HAP-1 (cell line): ENCODE results near the gene CCDC88C.
A peak's percentile ranks its signal among the peaks of the same experiment; 100 is the strongest.

Experiments
- DNase-seq, 2 experiments: peaks; one replicate each; pipeline ENCODE4 v3.0.0-alpha.2; 2016 to 2020; ENCODE audit warnings: low spot score in 2 of 2
- H3K27me3 ChIP-seq: fragments of 250-450 bp; sonication (Bioruptor Pico); 2 replicates; pipeline ENCODE4 v1.5.1; 2020; ENCODE audit warnings: low read depth, mild to moderate bottlenecking, moderate library complexity
- H3K36me3 ChIP-seq: fragments of 250-450 bp; sonication (Bioruptor Pico); replicated peaks from 2 replicates; pipeline ENCODE4 v1.5.1; 2020; ENCODE audit warnings: mild to moderate bottlenecking
- H3K4me1 ChIP-seq: fragments of 250-450 bp; sonication (Bioruptor Pico); 2 replicates; pipeline ENCODE4 v1.5.1; 2020; ENCODE audit warnings: mild to moderate bottlenecking
- H3K4me3 ChIP-seq: fragments of 250-450 bp; sonication (Bioruptor Pico); 2 replicates; pipeline ENCODE4 v1.5.1; 2020; ENCODE audit warnings: mild to moderate bottlenecking, moderate library complexity
- H3K9me3 ChIP-seq: fragments of 250-450 bp; sonication (Bioruptor Pico); 2 replicates; pipeline ENCODE4 v1.5.1; 2020; ENCODE audit warnings: mild to moderate bottlenecking, moderate library complexity
- in situ Hi-C: fragments of 300-500 bp; cut with MboI; formaldehyde crosslinking; loops from 3 replicates; pipeline ENCODE4 v1.14.3; 2020; ENCODE audit warnings: low sequenced_read_pairs, inconsistent platforms, mixed read lengths

CCDC88C gene

DNA sequence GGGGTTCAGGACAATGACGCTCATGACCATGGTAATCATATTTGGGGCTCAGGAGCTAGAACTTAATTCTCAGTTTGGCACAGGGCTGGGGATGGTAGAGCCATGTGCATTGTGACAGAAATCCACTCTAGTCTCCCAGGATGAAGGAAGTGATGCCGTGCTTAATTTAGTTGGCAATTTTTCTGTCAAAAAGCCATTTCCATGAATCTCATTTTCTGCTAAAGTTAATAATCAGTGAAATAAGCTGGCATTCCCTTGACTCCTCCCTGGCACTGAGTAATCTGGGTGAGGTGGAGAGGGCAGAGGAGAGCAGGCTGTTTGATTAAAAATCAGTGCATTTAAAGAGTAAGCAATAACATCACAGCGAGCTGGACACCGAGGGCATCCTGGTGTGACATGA, 128.2 kb downstream of the CCDC88C start:
- DNase-seq: no peak
- Histone ChIP-seq H3K27me3 (no peaks in the 10 kb centered on the region), H3K4me1 (no peaks in the 10 kb centered on the region), H3K36me3 (peaks cover 72% of the 10 kb centered on the region), H3K9me3 (no peaks in the 10 kb centered on the region), H3K4me3 (no peak overlapping the region)
- in situ Hi-C loops: loop anchor here (25.0 kb wide), 1 partner anchor 377 kb away; no protein-coding TSS in a partner anchor

DNA sequence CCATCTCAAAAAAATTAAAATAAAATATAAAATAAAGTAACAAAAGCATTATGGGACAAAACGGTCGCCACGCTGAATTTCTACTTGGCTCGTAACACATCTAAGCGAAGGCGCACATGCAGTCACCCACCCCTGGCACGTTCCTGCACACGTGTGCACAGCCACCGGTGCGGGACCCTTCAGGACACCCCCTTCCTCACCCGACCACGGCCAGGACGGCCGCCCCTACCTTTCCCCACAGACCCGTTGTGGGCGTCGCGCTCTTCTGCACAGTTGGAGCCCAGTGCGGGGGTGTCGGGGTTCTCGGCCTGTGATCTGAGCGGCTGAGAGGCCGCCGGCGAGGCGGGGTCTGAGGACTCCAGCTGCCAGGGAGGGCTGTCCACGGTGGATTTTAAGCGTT, 128.7 kb downstream of the CCDC88C start:
- Histone ChIP-seq H3K27me3 (no peaks in the 10 kb centered on the region), H3K4me3 (no peak overlapping the region), H3K36me3 (peaks cover 66% of the 10 kb centered on the region), H3K4me1 (no peaks in the 10 kb centered on the region), H3K9me3 (no peaks in the 10 kb centered on the region)
- no peak for DNase-seq
- in situ Hi-C loops: loop anchor here (25.0 kb wide), 1 partner anchor 377 kb away; no protein-coding TSS in a partner anchor

DNA sequence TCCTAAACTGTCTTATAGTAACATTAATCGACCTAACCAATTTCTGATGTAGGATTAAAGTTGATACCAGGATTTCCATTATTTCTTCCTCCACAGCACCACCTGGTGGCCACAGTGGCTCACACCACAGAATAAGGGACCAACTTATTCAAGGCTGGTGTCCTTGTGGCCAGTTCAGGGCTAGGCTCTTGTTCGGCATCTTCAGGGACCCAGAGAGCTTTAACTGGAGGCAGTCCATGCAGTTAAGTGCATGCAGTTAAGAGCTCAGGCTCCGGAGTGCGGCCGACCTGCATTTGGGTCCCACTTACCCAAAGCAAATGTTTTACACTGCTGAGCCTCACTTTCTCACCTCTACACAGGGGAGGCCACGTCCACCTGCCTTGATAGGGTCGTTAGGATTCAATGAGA, 131.1 kb downstream of the CCDC88C start:
- Histone ChIP-seq H3K27me3 (no peaks in the 10 kb centered on the region), H3K4me1 (no peaks in the 10 kb centered on the region), H3K4me3 (no peak overlapping the region), H3K36me3 (peaks cover 71% of the 10 kb centered on the region), H3K9me3 (no peaks in the 10 kb centered on the region)
- in situ Hi-C loops: loop anchor here (25.0 kb wide), 1 partner anchor 374 kb away; no protein-coding TSS in a partner anchor
- peak; percentile 48 to 86 for DNase-seq

DNA sequence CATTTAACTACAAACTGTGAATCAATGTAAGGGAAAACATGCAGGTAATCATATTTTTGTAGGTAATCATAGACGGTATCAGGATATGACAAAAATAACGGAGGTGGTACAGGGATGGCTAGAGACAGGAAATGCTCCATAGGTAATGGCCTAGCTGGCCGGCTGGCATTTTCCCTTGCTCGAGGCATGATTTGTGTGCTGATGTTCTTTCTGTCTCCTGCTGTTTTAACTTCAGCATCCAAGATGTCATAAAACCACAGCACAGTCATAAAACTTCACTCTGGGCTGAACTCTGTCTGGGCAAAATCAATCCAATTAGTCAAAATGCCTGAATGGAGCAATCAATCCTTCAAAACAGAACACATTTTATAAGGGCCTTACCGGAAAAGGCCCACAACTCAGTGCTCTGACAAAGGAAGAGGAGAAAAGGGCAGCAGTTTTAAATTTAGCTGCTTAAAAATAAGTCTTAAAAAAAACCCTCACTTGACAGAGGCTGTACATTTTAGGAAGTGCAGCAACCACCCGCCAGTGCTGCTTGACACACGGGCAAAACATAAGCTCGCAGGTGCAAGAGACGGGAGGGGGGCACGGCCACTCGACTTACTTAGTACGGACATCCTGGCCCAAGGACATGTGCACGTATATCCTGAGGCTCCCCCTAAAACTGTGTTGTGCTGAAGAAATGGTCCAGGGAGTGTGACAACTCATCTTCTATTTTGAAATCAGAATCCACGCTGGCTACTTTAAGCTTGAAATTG, 132.7 kb downstream of the CCDC88C start:
- DNase-seq: no peak
- in situ Hi-C loops: loop anchor here (25.0 kb wide), 1 partner anchor 373 kb away; no protein-coding TSS in a partner anchor
- no peaks in the 10 kb centered on the region for H3K4me1 ChIP-seq

DNA sequence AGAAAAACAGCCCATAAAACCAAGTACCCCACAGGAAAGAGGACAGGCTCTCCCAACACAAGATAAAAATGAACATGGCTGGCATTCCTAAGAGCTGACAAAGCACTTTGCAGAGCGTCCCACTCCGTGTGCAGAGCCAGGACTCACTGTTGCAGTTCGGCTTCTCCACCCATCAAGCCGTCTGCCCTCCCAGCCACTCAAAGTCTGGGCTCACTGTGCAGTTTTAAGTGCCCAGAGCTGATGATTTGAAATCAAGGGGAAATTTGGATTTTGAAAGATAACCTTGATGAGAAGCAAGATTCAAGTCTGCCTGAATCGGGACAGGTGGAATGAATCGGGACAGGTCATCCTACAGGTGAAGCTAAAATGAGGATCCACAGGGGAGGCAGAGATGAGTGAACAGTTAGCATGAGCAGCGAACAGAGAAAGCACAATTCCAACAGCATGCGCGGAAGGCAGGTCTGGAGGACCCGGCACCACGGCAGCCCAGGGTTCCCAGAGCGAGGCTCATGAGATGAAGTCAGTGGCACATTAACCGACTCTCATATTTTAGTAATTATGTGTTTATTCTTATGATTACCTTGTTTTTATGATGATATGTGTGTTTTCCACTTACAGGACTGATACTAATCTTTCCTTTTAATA, 133.4 kb downstream of the CCDC88C start:
- H3K9me3 ChIP-seq: no peaks in the 10 kb centered on the region
- H3K4me1 ChIP-seq: no peaks in the 10 kb centered on the region
- DNase-seq: no peak
- in situ Hi-C loops: loop anchor here (25.0 kb wide), 1 partner anchor 372 kb away; no protein-coding TSS in a partner anchor
- H3K27me3 ChIP-seq: no peaks in the 10 kb centered on the region
- H3K4me3 ChIP-seq: no peak overlapping the region
- peaks cover 67% of the 10 kb centered on the region for H3K36me3 ChIP-seq

More for the DNA sequence above, 132.7 kb downstream of the CCDC88C start:
- Histone ChIP-seq H3K27me3 (no peaks in the 10 kb centered on the region), H3K36me3 (peaks cover 68% of the 10 kb centered on the region), H3K4me3 (no peak overlapping the region), H3K9me3 (no peaks in the 10 kb centered on the region)

DNA sequence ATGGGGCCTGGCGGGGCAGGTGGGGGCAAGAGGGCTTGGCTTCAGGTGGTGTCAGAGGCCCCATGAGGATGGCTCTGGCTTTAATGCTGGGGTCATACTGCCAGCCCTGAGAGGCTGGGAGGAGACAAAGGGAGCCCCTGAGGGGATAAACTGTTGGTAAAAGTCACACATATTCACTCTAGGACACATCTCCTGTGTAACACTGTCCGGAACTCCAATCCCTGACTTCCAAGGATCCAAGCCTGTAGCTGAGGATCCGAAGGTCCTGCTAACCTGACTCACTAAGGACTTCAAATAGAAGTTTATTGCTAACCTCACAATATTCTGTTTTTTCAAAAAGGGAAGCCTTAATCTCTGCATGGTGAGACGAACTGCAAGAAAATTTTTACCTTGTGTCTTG, 134.0 kb downstream of the CCDC88C start:
- in situ Hi-C loops: loop anchor here (25.0 kb wide), 1 partner anchor 371 kb away; no protein-coding TSS in a partner anchor
- Histone ChIP-seq H3K27me3 (no peaks in the 10 kb centered on the region), H3K4me3 (no peak overlapping the region), H3K36me3 (peaks cover 61% of the 10 kb centered on the region), H3K9me3 (no peaks in the 10 kb centered on the region), H3K4me1 (no peaks in the 10 kb centered on the region)
- DNase-seq: no peak

DNA sequence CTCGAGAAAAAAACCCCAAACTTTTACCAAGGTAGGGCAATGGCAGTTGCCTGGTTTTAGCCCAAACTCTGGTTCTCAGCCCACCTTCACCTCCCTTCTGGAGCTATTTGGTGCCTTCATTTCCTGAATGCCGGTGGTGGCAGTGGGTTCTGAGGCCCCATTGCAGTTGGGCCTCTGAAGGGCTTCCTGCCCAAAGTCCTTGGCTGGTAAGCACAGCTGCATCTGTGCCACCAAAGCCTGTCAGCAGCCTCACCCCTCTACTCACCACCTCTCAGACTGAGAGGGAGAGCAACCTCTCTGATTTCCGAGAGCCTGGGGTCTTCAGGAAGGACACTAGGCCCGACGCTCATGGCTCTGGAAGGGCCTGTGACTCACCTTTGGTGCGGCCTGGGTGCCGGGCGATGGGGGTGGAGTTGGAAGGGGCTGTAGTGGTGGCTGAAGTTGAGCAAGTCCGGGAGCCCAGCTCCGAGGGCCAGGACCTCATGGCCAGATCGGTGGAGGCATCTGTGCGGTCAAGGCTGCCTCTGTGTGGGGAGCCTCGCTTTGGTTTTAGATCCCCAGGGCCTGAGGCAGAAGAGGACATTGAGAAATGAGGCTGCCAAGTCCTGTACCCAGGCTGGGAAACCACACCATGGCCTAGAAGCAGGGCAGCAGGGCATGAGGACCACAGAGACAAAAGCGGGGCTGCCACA, 134.5 kb downstream of the CCDC88C start:
- H3K4me3 ChIP-seq: no peak overlapping the region
- peaks cover 61% of the 10 kb centered on the region for H3K36me3 ChIP-seq
- no peaks in the 10 kb centered on the region for H3K9me3 ChIP-seq
- in situ Hi-C loops: loop anchor here (25.0 kb wide), 1 partner anchor 371 kb away; no protein-coding TSS in a partner anchor
- H3K4me1 ChIP-seq: no peaks in the 10 kb centered on the region
- DNase-seq: no peak
- H3K27me3 ChIP-seq: no peaks in the 10 kb centered on the region

DNA sequence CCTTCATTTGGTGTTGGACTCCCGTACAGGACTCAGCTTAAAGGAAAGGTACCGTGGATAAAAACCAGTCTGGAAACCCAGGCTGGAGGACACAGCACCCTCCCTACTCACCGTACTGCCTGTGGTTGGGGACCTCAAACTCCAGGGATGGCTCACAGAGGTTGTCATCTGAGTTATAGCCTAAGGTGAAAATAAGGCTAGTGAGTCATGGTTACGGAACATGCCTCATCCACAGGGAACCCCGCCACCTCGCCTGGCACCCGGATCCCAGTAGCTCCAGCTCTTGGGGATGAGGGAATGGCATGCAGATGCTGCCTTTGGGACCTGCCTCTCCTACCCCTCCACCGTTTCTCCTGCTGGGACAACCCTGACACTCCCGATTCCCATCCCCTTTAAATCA, 136.3 kb downstream of the CCDC88C start:
- in situ Hi-C loops: loop anchor here (25.0 kb wide), 1 partner anchor 369 kb away; no protein-coding TSS in a partner anchor
- Histone ChIP-seq H3K4me1 (no peaks in the 10 kb centered on the region), H3K4me3 (no peak overlapping the region), H3K36me3 (peaks cover 56% of the 10 kb centered on the region), H3K27me3 (no peaks in the 10 kb centered on the region), H3K9me3 (no peaks in the 10 kb centered on the region)
- no peak for DNase-seq

DNA sequence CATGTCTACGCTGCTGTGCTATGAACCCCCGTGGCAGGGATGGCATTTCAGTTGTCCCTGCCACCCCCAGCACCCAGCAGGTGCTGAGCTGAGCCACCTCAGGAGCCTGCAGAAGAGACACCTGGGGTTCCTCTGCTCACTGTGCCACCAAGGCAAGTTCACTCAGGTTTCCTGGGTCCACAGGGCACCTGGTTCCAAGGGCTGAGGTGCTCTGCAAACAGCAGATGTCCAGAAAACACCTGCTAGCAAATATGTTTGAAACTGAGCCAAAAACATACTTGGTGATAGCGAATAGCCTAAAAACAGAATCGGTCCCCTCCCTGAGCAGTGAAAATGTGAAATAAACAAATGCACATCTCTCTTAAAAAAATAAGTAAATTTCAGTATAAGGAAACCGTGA, 137.5 kb downstream of the CCDC88C start:
- Histone ChIP-seq H3K36me3 (peaks cover 45% of the 10 kb centered on the region), H3K9me3 (no peaks in the 10 kb centered on the region), H3K4me3 (no peak overlapping the region), H3K27me3 (no peaks in the 10 kb centered on the region), H3K4me1 (no peaks in the 10 kb centered on the region)
- no peak for DNase-seq
- in situ Hi-C loops: loop anchor here (25.0 kb wide), 1 partner anchor 368 kb away; no protein-coding TSS in a partner anchor

DNA sequence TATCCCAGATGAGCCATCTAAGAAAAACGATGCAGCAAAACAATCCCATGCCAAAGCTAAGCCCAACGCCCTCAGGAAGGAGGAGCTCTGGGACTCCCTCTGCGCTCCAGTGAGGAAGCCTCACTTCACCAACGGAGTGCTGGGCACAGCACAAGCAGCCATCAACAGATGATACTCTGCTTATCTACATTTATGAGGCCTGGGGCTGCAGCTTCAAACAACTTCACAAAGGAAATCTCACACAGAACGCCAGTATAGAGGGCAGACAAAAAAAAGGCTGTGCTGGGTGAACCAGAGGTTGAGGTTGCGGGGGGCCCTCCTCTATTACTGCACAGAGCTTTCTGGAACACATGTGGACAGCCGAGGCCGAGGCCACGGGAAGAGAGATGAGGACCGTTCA, 138.3 kb downstream of the CCDC88C start:
- in situ Hi-C loops: loop anchor here (25.0 kb wide), 1 partner anchor 367 kb away; no protein-coding TSS in a partner anchor
- no peaks in the 10 kb centered on the region for H3K27me3 ChIP-seq
- peaks cover 40% of the 10 kb centered on the region for H3K36me3 ChIP-seq
- no peaks in the 10 kb centered on the region for H3K4me1 ChIP-seq
- no peaks in the 10 kb centered on the region for H3K9me3 ChIP-seq
- DNase-seq: no peak
- no peak overlapping the region for H3K4me3 ChIP-seq

DNA sequence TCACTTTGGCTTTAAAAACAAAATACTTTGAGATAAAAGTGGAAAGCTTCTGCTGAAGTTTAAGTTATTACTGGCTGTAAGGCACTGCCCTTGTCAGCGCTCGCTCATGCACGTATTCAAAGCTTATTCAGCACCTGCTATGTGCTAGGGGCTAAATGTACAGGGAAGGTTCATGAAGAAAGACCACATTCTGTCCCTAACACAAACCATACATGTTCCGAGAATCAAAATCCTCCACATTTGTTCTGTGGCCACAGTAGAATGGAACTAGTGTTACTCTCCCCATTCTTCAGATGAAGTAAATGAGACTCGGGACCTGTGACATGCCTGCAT, 139.3 kb downstream of the CCDC88C start:
- Histone ChIP-seq H3K36me3 (peaks cover 40% of the 10 kb centered on the region), H3K9me3 (no peaks in the 10 kb centered on the region)
- in situ Hi-C loops: loop anchor here (25.0 kb wide), 1 partner anchor 366 kb away; no protein-coding TSS in a partner anchor

DNA sequence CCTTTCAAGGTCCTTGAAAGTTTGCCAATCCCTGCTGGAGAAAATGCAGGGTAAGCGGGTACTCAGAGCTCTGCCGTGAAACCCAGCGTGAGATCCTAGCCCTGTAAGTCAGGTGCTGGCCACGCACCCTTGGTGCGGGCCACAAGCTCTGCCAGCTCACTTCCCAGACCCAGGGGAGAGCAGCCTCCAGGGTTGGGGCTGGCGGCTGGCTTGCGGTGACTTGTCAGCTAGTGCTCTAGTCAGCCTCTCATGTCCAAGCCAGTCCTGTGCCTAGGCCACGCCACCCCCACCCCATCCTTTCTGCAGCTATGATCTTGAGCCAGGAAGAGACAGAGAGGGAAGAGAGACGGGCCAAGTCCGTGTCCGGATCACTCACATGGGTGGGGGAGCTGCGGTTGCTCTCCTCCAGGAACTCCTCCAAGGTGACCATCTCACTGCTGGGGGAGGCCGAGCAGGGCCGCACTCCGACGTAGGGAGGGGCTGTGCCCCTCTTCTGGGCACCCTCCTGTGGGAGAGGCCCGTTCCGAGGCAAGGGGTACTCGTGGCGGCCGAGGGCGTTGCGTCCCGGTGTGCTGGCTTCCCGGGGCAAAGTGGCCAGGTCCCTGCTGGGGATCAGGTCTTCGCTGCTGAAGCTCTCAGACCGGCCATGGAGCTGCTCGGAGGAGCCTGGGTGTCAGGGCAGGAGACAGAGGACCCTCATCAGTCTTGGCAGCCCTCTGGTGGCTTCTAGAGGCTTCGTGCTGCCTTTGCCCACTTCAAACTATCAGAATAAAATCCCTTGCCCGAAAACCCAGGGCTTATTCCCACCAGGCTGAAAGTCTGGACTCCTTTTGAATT, 139.9 kb downstream of the CCDC88C start:
- Histone ChIP-seq H3K36me3 (peaks cover 35% of the 10 kb centered on the region), H3K27me3 (no peaks in the 10 kb centered on the region), H3K4me3 (no peak overlapping the region), H3K9me3 (no peaks in the 10 kb centered on the region), H3K4me1 (no peaks in the 10 kb centered on the region)
- in situ Hi-C loops: loop anchor here (25.0 kb wide), 1 partner anchor 365 kb away; no protein-coding TSS in a partner anchor
- no peak for DNase-seq

More for the DNA sequence above, 139.3 kb downstream of the CCDC88C start:
- no peaks in the 10 kb centered on the region for H3K27me3 ChIP-seq
- no peaks in the 10 kb centered on the region for H3K4me1 ChIP-seq
- no peak overlapping the region for H3K4me3 ChIP-seq
- DNase-seq: no peak

DNA sequence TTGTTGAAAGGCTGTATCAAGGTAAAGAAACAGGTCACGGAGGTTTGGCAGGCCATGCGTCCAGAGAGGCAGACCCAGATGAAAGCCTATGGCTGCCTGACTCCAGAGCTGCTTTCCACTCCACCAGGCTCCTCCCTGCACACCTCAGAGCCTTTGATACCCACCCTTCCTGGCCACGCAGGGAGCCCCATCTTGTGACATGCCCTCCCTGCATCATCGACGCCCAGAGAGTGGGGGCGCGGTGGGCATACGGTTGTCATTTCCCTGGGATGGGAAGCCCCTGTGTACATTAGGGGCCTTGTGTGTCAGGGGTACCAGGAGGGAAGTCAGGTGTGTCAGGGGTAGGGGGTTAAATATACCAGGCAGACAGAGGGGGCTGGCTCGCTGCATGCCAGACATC, 142.8 kb downstream of the CCDC88C start:
- Histone ChIP-seq H3K36me3 (peaks cover 19% of the 10 kb centered on the region), H3K27me3 (no peaks in the 10 kb centered on the region), H3K9me3 (no peaks in the 10 kb centered on the region), H3K4me1 (no peaks in the 10 kb centered on the region), H3K4me3 (no peak overlapping the region)
- in situ Hi-C loops: loop anchor here (25.0 kb wide), 1 partner anchor 362 kb away; no protein-coding TSS in a partner anchor
- DNase-seq: no peak
